ENCODE data around the gene SYNM. TPM values are rescaled to one million over a fixed set of nuclear protein-coding genes. Genes with fewer than 3 reads are reported as not detected.

The SYNM gene
- total RNA-seq, 4 donors from 2014 or later: 98.3 to 414 (median 158) TPM

DNA sequence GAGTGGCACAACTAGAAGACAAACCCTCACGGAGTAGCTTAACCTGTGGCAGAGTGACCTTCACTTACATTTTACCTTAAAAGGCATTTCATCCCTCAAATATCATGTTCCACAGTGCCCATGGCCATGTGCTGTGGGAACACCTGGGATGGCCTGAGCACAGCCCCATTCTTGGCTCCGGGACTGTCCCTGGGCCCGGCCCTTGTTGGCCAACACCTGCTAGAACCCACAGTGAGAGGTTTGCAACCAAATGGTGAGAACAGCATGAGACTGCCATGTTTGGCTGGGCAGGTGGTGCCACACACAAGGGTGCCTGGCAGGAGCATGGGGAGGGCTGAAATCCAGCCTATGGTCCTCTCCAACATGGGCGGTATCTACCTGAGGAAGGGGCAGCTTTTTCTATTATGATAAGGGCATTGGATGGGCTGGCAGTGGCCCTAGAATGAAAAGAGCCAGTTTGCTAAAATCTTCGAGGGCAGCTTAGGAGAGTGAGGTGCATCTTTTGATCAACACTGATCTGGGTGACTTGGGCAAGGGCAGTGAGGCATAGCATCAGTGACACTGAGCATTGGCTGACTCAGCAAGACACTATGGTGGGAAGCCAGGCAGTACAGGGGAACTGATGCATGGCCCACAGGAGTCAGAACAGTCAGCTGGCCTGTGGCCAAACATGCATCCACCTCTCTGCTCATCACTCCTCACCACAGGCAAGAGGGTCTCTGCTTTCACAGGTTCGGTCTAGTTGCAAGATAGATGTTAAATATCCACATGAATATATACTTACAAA lies 53.9 kb downstream of the SYNM start:
- no peak for DNase-seq
- Histone ChIP-seq H3K4me1 (peaks cover 0 to 3% (median 1%) of the 10 kb centered on the region in 4 donors), H3K27ac (no peak overlapping the region), H3K9me3 (no peaks in the 10 kb centered on the region), H3K36me3 (peaks cover 0 to 5% (median 2%) of the 10 kb centered on the region in 4 donors), H3K27me3 (no peaks in the 10 kb centered on the region), H3K4me3 (no peak overlapping the region)
- TF ChIP-seq POLR2A (IDR thresholded peaks at IDR 0.05) (no peak), POLR2AphosphoS5 (IDR thresholded peaks at IDR 0.05) (no peak), EP300 (IDR thresholded peaks at IDR 0.05; ENCODE audit: low read depth) (no peak)
- TF ChIP-seq, protein P1, sequence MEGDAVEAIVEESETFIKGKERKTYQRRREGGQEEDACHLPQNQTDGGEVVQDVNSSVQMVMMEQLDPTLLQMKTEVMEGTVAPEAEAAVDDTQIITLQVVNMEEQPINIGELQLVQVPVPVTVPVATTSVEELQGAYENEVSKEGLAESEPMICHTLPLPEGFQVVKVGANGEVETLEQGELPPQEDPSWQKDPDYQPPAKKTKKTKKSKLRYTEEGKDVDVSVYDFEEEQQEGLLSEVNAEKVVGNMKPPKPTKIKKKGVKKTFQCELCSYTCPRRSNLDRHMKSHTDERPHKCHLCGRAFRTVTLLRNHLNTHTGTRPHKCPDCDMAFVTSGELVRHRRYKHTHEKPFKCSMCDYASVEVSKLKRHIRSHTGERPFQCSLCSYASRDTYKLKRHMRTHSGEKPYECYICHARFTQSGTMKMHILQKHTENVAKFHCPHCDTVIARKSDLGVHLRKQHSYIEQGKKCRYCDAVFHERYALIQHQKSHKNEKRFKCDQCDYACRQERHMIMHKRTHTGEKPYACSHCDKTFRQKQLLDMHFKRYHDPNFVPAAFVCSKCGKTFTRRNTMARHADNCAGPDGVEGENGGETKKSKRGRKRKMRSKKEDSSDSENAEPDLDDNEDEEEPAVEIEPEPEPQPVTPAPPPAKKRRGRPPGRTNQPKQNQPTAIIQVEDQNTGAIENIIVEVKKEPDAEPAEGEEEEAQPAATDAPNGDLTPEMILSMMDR (IDR thresholded peaks at IDR 0.05): no peak
- in situ Hi-C loops (cut with MboI; ENCODE audit: low pct_ligation_motif_present in 1 of 4, low pct_unique_long_range_greater_than_20kb in 1 of 4, low sequenced_read_pairs in 3 of 4) (no loop called here), intact Hi-C loops (cut with DNase I; ENCODE audit: low total_unique reads) (no loop called here)
- WGBS, 2 donors (ENCODE audit: low coverage in 1 of 2): 74 to 92% methylated on average over 2 to 6 of the region's 6 CpGs

DNA sequence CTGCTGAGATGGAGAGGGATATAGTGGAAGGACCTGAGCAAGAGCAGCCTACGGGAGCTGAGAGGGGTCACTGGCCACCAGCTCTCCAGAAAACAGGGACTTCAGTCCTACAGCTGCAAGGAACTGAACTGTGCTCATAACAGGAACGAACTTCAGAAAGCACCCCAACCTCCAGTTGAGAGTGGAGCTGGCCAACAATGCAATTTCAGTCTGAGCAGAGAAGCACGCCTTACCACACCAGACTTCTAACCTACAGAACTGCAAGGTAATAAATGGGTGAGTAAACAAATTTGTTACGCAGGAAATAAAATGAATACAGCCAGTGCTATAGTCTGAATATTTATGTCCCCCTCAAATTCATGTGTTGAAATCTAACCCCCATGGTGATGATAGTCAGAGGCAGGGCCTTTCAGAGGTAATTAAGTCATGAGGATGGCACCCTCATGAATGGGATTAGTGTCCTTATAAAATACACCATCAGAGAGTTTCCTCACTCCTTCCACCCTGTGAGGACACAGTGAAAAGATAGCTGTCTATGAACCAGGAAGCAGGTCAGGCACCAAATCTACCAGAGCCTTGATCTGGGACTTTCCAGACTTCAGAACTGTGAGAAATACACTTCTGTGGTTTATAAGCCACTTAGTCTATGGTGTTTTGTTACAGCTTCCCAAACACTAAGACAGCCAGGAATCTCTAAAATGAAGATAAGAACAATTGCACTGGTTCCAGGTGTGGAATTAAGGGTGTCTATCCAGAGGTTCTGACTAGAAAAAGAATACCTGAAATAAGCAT lies 58.6 kb downstream of the SYNM start:
- in situ Hi-C loops (cut with MboI; ENCODE audit: low pct_ligation_motif_present in 1 of 4, low pct_unique_long_range_greater_than_20kb in 1 of 4, low sequenced_read_pairs in 3 of 4) (no loop called here), intact Hi-C loops (cut with DNase I; ENCODE audit: low total_unique reads) (no loop called here)
- H3K27ac ChIP-seq: peak overlapping the region in 2 of 4 donors; percentile 3 to 10
- peaks cover 0 to 8% (median 0%) of the 10 kb centered on the region in 4 donors for H3K4me1 ChIP-seq
- no peak for DNase-seq
- no peaks in the 10 kb centered on the region for H3K9me3 ChIP-seq
- no peaks in the 10 kb centered on the region for H3K27me3 ChIP-seq
- no peak overlapping the region for H3K4me3 ChIP-seq
- 67 to 71% methylated on average over 2 to 4 of the region's 4 CpGs for WGBS, 2 donors (ENCODE audit: low coverage in 1 of 2)
- H3K36me3 ChIP-seq: peaks cover 0 to 4% (median 0%) of the 10 kb centered on the region in 4 donors
- TF ChIP-seq, protein P1 (IDR thresholded peaks at IDR 0.05): no peak
- TF ChIP-seq EP300 (IDR thresholded peaks at IDR 0.05; ENCODE audit: low read depth): no peak
- no peak for TF ChIP-seq POLR2A (IDR thresholded peaks at IDR 0.05)
- no peak for TF ChIP-seq POLR2AphosphoS5 (IDR thresholded peaks at IDR 0.05)

DNA sequence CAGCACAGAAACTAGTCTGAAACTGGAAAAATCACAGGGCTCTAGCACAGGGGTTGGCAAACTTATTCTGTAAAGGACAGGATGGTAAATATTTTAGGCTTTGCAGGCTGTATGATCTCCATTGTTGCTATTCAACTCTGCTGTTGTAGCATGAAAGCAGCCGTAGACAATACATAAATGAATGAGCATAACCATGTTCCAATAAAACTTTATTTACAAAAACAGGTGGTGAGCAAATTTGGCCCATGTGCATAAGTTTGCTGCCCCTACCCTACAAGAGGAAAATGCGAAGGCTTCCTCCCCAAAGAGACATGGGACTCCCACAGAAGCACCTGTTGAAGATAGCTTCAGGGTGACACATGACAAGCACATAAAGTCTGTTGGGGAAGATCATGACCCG lies 59.2 kb downstream of the SYNM start:
- Histone ChIP-seq H3K4me3 (no peak overlapping the region), H3K9me3 (no peaks in the 10 kb centered on the region), H3K4me1 (peaks cover under 1 to 14% (median 5%) of the 10 kb centered on the region in 4 donors), H3K27me3 (no peaks in the 10 kb centered on the region), H3K36me3 (peaks cover 0 to 4% (median 0%) of the 10 kb centered on the region in 4 donors), H3K27ac (peak overlapping the region in 1 of 4 donors; percentile 3)
- no peak for DNase-seq
- TF ChIP-seq EP300 (IDR thresholded peaks at IDR 0.05; ENCODE audit: low read depth): no peak
- no peak for TF ChIP-seq POLR2A (IDR thresholded peaks at IDR 0.05)
- TF ChIP-seq, protein P1 (IDR thresholded peaks at IDR 0.05): no peak
- TF ChIP-seq POLR2AphosphoS5 (IDR thresholded peaks at IDR 0.05): no peak
- intact Hi-C loops (cut with DNase I; ENCODE audit: low total_unique reads): no loop called here
- 89 to 96% methylated on average over 3 of the region's 3 CpGs for WGBS, 2 donors (ENCODE audit: low coverage in 1 of 2)
- in situ Hi-C loops (cut with MboI; ENCODE audit: low pct_ligation_motif_present in 1 of 4, low pct_unique_long_range_greater_than_20kb in 1 of 4, low sequenced_read_pairs in 3 of 4): no loop called here
